ENCODE measurements around the gene ANKRD29. TPM values are rescaled to one million over a fixed set of nuclear protein-coding genes. Genes with fewer than 3 reads are reported as not detected.
A peak's percentile ranks its signal among the peaks of the same experiment; 100 is the strongest.

Gene ANKRD29, protein sequence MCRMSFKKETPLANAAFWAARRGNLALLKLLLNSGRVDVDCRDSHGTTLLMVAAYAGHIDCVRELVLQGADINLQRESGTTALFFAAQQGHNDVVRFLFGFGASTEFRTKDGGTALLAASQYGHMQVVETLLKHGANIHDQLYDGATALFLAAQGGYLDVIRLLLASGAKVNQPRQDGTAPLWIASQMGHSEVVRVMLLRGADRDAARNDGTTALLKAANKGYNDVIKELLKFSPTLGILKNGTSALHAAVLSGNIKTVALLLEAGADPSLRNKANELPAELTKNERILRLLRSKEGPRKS
- polyA plus RNA-seq, result under 1 TPM in 1 of 3 donors, not detected in 2; 0.59 TPM

DNA sequence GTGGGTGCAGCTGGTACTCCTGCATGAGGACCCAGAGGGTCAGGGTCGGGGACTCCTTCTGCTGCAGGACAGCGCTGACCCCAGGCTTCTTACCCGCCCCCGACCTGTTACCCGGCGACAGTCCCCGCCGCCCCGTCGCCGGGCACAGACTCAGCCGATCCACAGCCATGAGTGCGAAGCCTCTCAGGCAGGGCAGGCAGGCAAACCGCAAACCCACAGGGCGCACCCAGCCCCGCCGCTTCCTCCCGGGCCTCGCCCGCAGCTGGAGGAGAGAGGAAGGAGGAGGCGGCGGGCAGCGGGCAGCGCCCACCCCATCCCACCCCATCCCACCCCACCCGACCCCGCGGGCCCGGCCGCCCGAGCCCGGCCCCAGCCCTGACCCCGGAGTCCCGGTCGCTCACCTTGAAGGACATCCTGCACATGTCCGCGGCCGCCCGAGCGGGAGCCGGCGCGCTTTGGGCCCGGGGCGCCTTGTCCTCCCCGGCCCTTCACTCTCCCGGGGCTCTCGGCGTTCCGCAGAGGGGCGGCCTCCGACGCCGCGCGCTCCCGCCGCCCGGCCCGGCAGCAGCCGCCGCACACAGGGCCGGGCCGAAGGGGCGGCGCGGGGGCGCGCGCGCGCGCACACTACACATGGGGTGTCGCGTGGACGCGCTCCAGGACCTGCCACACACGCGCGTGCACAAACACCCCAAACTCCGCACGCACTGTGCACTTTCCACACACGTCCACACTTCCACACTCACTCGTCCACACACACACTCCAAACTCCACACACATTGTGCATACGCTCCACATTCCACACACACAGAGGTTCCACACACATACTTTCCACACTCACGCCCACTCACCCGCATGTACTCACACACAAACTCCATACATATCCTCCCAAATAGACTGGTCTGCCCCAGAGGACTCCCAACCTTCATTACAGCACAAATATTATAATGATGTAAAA is at the start of gene ANKRD29:
Gene ANKRD29 (minus strand): TSS at position 603 of the 955 bp plus-strand sequence. CDS start 181 bp downstream, at position 422.
- peaks cover 22 to 25% of the 10 kb centered on the region in 2 donors for H3K4me1 Mint-ChIP-seq
- H3K27ac Mint-ChIP-seq, result peak within 1 kb of the TSS in 4 of 6 donors; percentile 4 to 73 (median 62)
- DNase-seq, result peak; percentile 62 to 67 (median 66)
- peak within 1 kb of the TSS; percentile 80 to 97 (median 88) for H3K4me3 Mint-ChIP-seq
- peaks cover 17 to 30% (median 18%) of the 10 kb centered on the region in 3 donors for H3K27me3 Mint-ChIP-seq (ENCODE audit: low read depth in 3 of 3)
- no peaks in the 10 kb centered on the region for H3K36me3 Mint-ChIP-seq
- no peaks in the 10 kb centered on the region for H3K9me3 Mint-ChIP-seq

DNA sequence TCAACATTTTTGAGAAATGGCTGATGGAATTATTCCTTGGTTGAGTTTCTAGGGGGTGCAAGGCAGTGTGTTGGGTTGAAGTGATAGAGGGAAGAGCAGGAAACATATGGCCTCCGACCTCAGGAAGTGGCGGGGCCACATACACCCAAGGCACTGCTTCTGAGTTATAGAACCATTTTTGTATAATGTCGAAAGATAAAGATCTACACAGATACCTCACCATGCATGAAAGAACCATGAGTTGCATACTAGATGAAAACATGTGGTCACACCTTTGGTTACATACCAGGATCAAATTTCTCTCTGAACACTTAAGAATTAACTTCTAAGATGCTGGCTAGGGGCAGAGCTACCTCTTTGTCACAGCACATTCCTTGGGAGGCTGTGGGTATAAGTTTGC is 49.7 kb upstream of the ANKRD29 start:
- Mint-ChIP-seq H3K27ac (peak overlapping the region in 1 of 6 donors; percentile 21), H3K4me3 (peak overlapping the region in 1 of 5 donors; percentile 33)

DNA sequence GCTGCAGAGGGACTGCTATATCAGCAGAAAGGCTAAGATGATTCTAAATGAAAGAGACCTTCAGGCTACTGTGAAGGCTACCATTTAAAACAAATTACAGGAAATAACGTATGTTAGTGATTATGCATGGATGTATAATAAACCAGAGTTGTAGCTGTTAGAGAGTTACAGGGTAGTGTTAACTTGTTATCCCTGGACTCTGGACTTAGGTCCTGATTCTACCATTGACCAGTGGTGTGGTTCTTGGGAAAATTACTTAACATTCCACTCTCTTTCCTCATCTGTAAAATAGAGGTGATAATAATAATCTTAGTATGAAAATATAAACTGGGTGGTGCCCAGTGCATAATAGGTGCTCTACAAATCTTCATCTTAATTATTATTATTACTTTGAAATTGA is 48.7 kb upstream of the ANKRD29 start:
- Mint-ChIP-seq H3K4me1 (peaks cover 8 to 20% of the 10 kb centered on the region in 2 donors), H3K27ac (no peak overlapping the region), H3K4me3 (no peak overlapping the region), H3K9me3 (peaks cover 0 to 4% (median 0%) of the 10 kb centered on the region in 6 donors), H3K27me3 (ENCODE audit: low read depth in 3 of 3) (peaks cover 2 to 11% (median 2%) of the 10 kb centered on the region in 3 donors), H3K36me3 (peaks cover 0 to 5% (median 0%) of the 10 kb centered on the region in 3 donors)
- DNase-seq, result no peak

More for the DNA sequence above, 49.7 kb upstream of the ANKRD29 start:
- Mint-ChIP-seq H3K4me1 (peaks cover 8 to 20% of the 10 kb centered on the region in 2 donors), H3K36me3 (peaks cover 0 to 5% (median 0%) of the 10 kb centered on the region in 3 donors), H3K27me3 (ENCODE audit: low read depth in 3 of 3) (peaks cover 1 to 11% (median 2%) of the 10 kb centered on the region in 3 donors), H3K9me3 (no peaks in the 10 kb centered on the region)
- peak in 2 of 3 donors; percentile 19 to 26 for DNase-seq

DNA sequence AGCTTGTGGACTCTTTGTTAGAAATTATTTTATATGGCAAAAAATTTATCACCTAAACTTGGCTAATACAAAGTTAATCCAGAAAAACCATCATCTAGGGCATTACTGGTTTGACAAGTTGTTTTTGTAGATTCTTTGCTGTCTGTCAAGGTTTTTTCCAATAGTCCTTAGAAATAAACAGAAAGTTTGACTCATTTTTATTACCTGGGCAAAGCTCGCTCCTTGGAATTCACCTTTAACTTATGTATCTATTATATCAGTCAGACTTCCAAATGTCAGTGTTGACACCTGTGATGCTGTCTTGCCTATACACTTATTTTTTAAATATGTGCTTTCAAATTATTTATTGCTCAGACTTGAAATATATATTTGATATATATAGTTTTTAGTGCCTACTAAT is 48.2 kb upstream of the ANKRD29 start:
- Mint-ChIP-seq H3K9me3 (peaks cover 0 to 4% (median 0%) of the 10 kb centered on the region in 6 donors), H3K4me3 (no peak overlapping the region), H3K4me1 (peaks cover 8 to 20% of the 10 kb centered on the region in 2 donors), H3K36me3 (peaks cover 0 to 5% (median 0%) of the 10 kb centered on the region in 3 donors), H3K27me3 (ENCODE audit: low read depth in 3 of 3) (peaks cover under 1 to 11% (median 2%) of the 10 kb centered on the region in 3 donors), H3K27ac (no peak overlapping the region)
- no peak for DNase-seq

DNA sequence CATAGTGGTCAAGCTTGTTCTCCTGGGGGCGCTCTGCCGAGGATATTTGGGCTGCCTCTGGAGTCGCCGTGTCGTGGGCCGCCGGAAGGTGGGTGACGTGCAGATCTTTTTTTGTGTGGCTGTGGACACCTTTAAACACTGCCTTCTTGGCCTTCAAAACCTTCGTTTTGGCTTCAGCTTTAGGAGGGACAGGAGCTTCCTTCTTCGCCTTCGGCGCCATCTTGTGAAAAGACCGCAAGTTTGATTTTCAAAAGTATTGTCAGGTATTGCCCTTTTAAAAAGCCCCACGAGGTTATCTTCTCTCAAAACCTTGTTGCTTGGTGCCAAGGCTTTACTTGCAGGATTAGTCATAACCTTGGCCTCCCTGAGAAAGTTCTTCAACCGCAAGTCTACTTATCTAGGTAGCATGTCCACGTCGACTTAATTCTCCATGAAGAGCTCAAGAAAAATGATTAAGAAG is 47.4 kb upstream of the ANKRD29 start:
- no peak for DNase-seq
- Mint-ChIP-seq H3K36me3 (peaks cover 0 to 5% (median 0%) of the 10 kb centered on the region in 3 donors), H3K4me3 (no peak overlapping the region), H3K4me1 (peaks cover 8 to 20% of the 10 kb centered on the region in 2 donors), H3K9me3 (peaks cover 0 to 4% (median 0%) of the 10 kb centered on the region in 6 donors), H3K27ac (no peak overlapping the region), H3K27me3 (ENCODE audit: low read depth in 3 of 3) (peaks cover 0 to 14% (median 2%) of the 10 kb centered on the region in 3 donors)

DNA sequence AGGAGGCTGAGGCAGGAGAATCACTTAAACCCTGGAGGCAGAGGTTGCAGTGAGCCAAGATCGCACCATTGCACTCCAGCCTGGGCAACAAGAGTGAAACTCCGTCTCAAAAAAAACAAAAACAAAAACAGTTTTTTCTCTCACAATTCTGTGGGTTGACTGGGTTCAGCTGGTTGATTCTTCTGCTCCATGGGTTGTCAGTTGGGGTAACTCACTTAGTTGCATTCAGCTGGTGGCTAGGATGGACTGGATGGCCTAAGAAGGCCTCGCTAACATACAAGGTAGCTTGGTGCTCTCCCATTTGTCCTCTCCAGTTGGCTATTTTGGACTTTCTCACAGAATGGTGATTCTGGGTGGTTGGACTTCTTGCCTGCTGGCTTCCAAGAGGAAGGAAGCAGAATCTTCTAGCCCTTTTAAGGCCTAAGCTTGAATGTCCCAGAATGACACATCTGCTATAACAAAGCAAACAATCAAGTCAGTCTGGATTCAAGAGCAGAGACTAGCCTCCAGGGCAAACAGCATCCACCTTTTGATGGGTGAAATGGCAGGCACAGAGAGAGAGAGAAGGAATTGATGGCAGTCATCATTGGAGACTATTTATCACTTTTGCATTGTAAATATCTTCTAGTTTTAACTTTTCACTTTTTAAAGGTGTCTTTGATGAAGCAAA is 44.4 kb upstream of the ANKRD29 start:
- no peak overlapping the region for H3K27ac Mint-ChIP-seq
- peaks cover under 1 to 6% of the 10 kb centered on the region in 2 donors for H3K4me1 Mint-ChIP-seq
- peaks cover 0 to 4% (median 0%) of the 10 kb centered on the region in 6 donors for H3K9me3 Mint-ChIP-seq
- peaks cover 0 to 5% (median 3%) of the 10 kb centered on the region in 3 donors for H3K36me3 Mint-ChIP-seq
- DNase-seq, result no peak
- H3K4me3 Mint-ChIP-seq, result no peak overlapping the region
- H3K27me3 Mint-ChIP-seq (ENCODE audit: low read depth in 3 of 3), result peaks cover 0 to 15% (median 2%) of the 10 kb centered on the region in 3 donors

DNA sequence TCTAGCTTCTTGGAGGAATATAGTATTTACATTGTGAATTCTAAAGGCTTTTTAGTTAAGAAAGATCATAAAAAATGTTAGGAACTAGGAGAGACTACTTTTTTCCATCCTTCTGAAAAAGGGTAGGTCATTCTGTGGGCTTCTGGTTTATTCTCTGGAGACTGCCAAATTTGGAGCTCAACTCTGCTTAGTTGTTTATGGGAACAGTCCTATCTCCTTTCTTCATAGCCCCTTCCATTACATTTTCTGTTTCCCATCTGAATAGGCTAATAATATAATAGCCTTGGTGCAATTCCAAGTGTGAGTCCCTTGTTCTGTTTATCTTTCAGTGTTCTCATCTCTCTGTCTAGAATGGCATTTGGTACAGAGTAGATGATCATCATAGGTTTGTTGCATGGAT is 42.1 kb upstream of the ANKRD29 start:
- no peaks in the 10 kb centered on the region for H3K4me1 Mint-ChIP-seq
- H3K4me3 Mint-ChIP-seq, result no peak overlapping the region
- peaks cover 0 to 4% (median 0%) of the 10 kb centered on the region in 6 donors for H3K9me3 Mint-ChIP-seq
- H3K27ac Mint-ChIP-seq, result no peak overlapping the region
- DNase-seq, result no peak
- H3K27me3 Mint-ChIP-seq (ENCODE audit: low read depth in 3 of 3), result peaks cover 1 to 11% (median 2%) of the 10 kb centered on the region in 3 donors
- peaks cover 0 to 5% (median 3%) of the 10 kb centered on the region in 3 donors for H3K36me3 Mint-ChIP-seq

DNA sequence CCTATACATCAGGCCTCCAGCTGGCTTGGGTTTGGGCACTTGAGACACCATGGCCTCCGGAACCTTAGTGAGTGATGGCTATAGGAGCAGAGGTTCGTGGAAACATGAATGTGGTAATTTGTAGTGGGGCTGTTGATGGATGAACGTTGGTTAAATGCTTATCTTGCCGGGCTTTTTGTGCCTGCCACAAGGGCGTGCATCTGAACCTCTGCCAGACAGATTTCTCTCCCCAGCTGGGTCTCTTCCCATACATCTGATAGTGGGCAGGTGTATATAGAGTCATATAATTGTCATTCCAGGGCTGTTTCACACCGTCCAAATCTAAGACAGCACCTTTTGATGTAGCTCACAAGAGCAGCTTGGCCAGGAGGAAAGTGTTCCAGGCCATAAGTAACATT is 41.3 kb upstream of the ANKRD29 start:
- H3K36me3 Mint-ChIP-seq, result peaks cover 0 to 5% (median 3%) of the 10 kb centered on the region in 3 donors
- H3K9me3 Mint-ChIP-seq, result peaks cover 0 to 4% (median 0%) of the 10 kb centered on the region in 6 donors
- H3K27me3 Mint-ChIP-seq (ENCODE audit: low read depth in 3 of 3), result peaks cover 1 to 11% (median 2%) of the 10 kb centered on the region in 3 donors
- no peaks in the 10 kb centered on the region for H3K4me1 Mint-ChIP-seq
- no peak overlapping the region for H3K4me3 Mint-ChIP-seq
- no peak for DNase-seq
- no peak overlapping the region for H3K27ac Mint-ChIP-seq

DNA sequence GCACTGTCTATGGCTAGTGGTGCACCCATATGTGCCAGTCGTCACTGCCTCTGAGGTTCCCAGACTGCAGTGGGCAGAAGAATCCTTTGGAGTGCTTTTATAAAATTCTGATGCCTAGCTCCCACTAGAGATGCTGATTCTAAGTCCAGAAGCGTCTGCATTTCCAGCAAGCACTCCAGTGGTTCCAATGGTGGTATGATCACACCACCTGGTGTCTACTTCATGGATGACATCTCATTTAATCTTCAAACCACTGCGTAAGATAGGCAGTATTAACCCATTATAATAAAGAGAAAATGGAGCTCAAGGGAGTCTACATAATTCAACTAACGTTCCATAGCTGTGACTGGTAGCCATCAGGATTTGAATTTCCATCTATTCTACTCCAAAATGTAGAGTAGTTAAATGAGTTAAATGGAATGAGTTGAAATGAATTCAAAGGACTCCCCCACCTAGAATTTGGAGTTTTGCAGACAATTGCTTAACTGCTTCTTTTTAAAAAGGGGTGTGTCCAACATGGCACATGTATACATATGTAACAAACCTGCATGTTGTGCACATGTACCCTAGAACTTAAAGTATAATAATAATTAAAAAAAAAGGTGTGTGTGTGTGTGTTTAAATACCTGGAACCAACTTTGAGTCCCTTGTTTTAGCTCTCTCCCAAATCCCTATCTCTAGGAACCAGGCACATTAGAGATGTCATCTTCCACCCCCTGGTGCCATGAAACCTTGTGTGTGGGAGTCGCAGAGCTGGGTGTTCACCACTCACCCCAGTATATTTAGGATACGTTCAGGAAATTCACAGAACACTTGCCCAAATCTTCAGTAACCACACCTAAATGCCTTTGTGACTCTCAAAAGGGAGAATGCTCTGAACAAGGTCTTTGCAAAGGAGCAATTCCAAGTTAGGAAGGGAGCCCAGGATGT is 40.6 kb upstream of the ANKRD29 start:
- DNase-seq, result peak in 2 of 3 donors; percentile 12 to 44
- Mint-ChIP-seq H3K9me3 (peaks cover 0 to 4% (median 0%) of the 10 kb centered on the region in 6 donors), H3K36me3 (peaks cover 0 to 5% (median 3%) of the 10 kb centered on the region in 3 donors), H3K27me3 (ENCODE audit: low read depth in 3 of 3) (peaks cover 1 to 11% (median 2%) of the 10 kb centered on the region in 3 donors), H3K4me3 (no peak overlapping the region), H3K27ac (no peak overlapping the region), H3K4me1 (no peaks in the 10 kb centered on the region)

DNA sequence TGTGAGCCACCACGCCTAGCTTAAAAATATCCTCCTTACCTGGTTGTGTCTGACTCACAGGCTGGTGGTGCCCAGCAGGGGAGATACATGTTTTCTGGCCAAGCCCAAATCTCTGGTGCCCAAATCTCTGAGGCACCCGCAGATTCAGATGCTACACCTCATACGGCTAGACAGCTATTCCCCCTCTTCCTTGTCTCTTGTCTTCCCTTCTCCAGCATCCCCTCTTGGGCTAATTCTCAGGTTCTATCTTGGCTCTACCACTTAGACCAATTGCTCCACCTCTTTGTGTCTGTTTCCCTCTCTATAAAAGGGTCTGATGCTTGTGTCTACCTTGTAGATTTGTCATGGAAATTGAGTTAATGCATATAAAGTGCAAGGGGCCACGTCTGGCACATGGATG is 39.9 kb upstream of the ANKRD29 start:
- H3K4me3 Mint-ChIP-seq, result no peak overlapping the region
- no peak for DNase-seq
- H3K27ac Mint-ChIP-seq, result no peak overlapping the region
- peaks cover 1 to 6% (median 4%) of the 10 kb centered on the region in 3 donors for H3K27me3 Mint-ChIP-seq (ENCODE audit: low read depth in 3 of 3)
- peaks cover 0 to 3% (median 0%) of the 10 kb centered on the region in 3 donors for H3K36me3 Mint-ChIP-seq
- H3K9me3 Mint-ChIP-seq, result peaks cover 0 to 4% (median 0%) of the 10 kb centered on the region in 6 donors
- H3K4me1 Mint-ChIP-seq, result no peaks in the 10 kb centered on the region

DNA sequence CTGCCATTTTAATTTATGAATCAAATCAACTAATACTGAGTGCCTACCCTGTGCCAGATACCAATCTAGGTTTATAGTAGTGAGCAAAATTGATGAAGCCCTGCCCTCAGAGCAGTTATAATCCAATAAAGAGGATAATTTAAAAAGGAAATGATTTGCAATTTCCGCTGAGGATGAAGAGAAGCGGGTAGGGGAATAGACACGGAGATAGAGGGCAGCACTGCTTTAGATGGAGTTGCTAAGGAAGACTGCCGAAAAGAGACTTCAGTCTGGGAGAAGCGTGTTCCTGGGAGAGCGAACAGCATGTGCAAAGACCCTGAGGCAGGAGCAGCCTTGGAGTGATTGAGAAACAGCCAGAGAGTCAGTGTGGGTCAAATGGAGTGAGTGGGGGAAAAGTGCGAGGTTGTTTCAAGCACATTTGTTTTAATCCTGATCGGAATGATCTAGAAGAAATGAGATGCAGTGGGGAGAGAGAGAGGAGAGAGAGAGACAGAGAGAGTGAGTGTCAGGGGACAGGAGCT is 38.9 kb upstream of the ANKRD29 start:
- no peak overlapping the region for H3K27ac Mint-ChIP-seq
- peaks cover 0 to 4% (median 0%) of the 10 kb centered on the region in 6 donors for H3K9me3 Mint-ChIP-seq
- H3K4me1 Mint-ChIP-seq, result no peaks in the 10 kb centered on the region
- peaks cover 1 to 7% (median 3%) of the 10 kb centered on the region in 3 donors for H3K27me3 Mint-ChIP-seq (ENCODE audit: low read depth in 3 of 3)
- DNase-seq, result no peak
- peaks cover 0 to 3% (median 0%) of the 10 kb centered on the region in 3 donors for H3K36me3 Mint-ChIP-seq
- no peak overlapping the region for H3K4me3 Mint-ChIP-seq

DNA sequence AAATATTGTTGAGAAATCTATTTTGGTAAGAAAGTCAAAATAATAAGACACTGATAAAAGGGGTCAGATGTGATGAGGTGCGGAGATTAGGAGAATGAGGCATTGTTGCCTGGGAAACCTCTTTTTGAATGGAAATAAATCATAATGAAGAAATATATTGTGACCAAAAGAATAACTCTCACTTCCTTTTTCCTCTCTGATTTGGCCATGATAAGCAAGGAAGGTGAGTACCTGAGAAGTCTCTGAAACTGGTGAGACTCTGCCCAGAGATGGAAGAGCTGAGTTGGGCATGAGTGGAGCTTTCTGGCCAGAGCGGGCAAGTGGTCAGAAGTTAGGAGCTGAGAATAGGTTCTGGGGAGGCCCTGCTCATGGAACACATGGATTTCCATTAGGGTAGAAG is 38.3 kb upstream of the ANKRD29 start:
- H3K36me3 Mint-ChIP-seq, result peaks cover 0 to 3% (median 0%) of the 10 kb centered on the region in 3 donors
- peaks cover 0 to 4% (median 0%) of the 10 kb centered on the region in 6 donors for H3K9me3 Mint-ChIP-seq
- H3K4me3 Mint-ChIP-seq, result no peak overlapping the region
- H3K27me3 Mint-ChIP-seq (ENCODE audit: low read depth in 3 of 3), result peaks cover 1 to 7% (median 3%) of the 10 kb centered on the region in 3 donors
- no peak for DNase-seq
- H3K4me1 Mint-ChIP-seq, result no peaks in the 10 kb centered on the region
- H3K27ac Mint-ChIP-seq, result no peak overlapping the region
